IMR-90 (cell line): ENCODE measurements around the gene RERE.

Source experiments
- CTCF ChIP-seq: conservative IDR thresholded peaks from 2 replicates; pipeline ENCODE4 v1.5.1; 2012; ENCODE audit warnings: mild to moderate bottlenecking, low read depth, low read length, improper control_type of control experiment
- MAFK ChIP-seq: IDR thresholded peaks from 2 replicates; pipeline ENCODE4 v1.6.1; 2012; ENCODE audit warnings: low read depth, low read length, improper control_type of control experiment
- MAZ ChIP-seq: IDR thresholded peaks from 2 replicates; pipeline ENCODE4 v1.6.1; 2012; ENCODE audit warnings: low read depth, mild to moderate bottlenecking, low read length, improper control_type of control experiment, moderate library complexity, borderline replicate concordance
- POLR2A ChIP-seq: IDR thresholded peaks from 2 replicates; pipeline ENCODE4 v1.6.1; 2012; ENCODE audit warnings: mild to moderate bottlenecking, low read depth, low read length
- RAD21 ChIP-seq: IDR thresholded peaks from 2 replicates; pipeline ENCODE4 v1.6.1; 2012; ENCODE audit warnings: low read length, improper control_type of control experiment

DNA sequence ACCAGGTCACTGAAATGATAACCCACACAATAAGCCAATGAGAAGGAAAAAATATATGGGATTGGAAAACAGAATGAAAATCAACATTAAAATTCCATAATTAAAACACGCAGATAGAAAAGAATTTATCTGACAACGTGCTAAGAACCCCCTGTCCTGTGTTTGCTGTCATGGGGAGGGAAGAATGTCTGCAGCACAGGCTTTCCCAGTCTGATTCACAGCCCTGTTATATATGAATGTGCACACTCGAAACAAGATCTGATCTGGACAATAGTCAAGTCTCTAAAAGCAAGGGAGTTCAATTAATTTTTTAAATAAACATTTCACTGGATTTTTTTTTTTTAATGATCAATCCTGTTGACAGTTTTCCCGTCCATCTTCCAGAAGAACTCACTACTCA lies 220.0 kb downstream of the RERE start:
- TF ChIP-seq CTCF = no peak
- TF ChIP-seq RAD21 = no peak
- no peak for TF ChIP-seq MAFK
- no peak for TF ChIP-seq POLR2A
- no peak for TF ChIP-seq MAZ
